ENCODE measurements around the gene AGPS. TPM values are rescaled to one million over a fixed set of nuclear protein-coding genes. Genes with fewer than 3 reads are reported as not detected.

Gene AGPS
- total and polyA plus RNA-seq, 2 of the 13 experiments (the other 11 are each of a cell fraction or from before 2014, with no cell fraction given), result 39.4 to 99.0 TPM

- TF ChIP-seq ZNF609 (CRISPR knock-in tag; IDR thresholded peaks at IDR 0.05; ENCODE audit: borderline replicate concordance) (no peak), ZBTB8A (CRISPR knock-in tag; IDR thresholded peaks at IDR 0.05; ENCODE audit: borderline replicate concordance, low read depth) (no peak), ZSCAN5A (CRISPR knock-in tag; IDR thresholded peaks at IDR 0.05; ENCODE audit: borderline replicate concordance) (no peak), NCOA2 (CRISPR knock-in tag; IDR thresholded peaks at IDR 0.05) (no peak), ZFP90 (CRISPR knock-in tag; IDR thresholded peaks at IDR 0.05; ENCODE audit: borderline replicate concordance) (no peak), ZNF136 (CRISPR knock-in tag; IDR thresholded peaks at IDR 0.05; ENCODE audit: low read depth) (no peak), FOXJ3 (CRISPR knock-in tag; IDR thresholded peaks at IDR 0.05; ENCODE audit: borderline replicate concordance) (peak; percentile 57; the same call in 1 of the 2 replicates), KMT2B (CRISPR knock-in tag; IDR thresholded peaks at IDR 0.05) (no peak), ZNF337 (CRISPR knock-in tag; IDR thresholded peaks at IDR 0.05; ENCODE audit: borderline replicate concordance, low read depth) (no peak), SIX1 (CRISPR knock-in tag; IDR thresholded peaks at IDR 0.05; ENCODE audit: borderline replicate concordance) (no peak), ZNF83 (CRISPR knock-in tag; IDR thresholded peaks at IDR 0.05; ENCODE audit: borderline replicate concordance) (no peak), SNAPC2 (CRISPR knock-in tag; IDR thresholded peaks at IDR 0.05) (no peak), TEAD2 (CRISPR knock-in tag; IDR thresholded peaks at IDR 0.05) (no peak), SMAD3 (CRISPR knock-in tag; IDR thresholded peaks at IDR 0.05) (no peak)
- TF ChIP-seq, protein P1, sequence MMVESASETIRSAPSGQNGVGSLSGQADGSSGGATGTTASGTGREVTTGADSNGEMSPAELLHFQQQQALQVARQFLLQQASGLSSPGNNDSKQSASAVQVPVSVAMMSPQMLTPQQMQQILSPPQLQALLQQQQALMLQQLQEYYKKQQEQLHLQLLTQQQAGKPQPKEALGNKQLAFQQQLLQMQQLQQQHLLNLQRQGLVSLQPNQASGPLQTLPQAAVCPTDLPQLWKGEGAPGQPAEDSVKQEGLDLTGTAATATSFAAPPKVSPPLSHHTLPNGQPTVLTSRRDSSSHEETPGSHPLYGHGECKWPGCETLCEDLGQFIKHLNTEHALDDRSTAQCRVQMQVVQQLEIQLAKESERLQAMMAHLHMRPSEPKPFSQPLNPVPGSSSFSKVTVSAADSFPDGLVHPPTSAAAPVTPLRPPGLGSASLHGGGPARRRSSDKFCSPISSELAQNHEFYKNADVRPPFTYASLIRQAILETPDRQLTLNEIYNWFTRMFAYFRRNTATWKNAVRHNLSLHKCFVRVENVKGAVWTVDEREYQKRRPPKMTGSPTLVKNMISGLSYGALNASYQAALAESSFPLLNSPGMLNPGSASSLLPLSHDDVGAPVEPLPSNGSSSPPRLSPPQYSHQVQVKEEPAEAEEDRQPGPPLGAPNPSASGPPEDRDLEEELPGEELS (CRISPR knock-in tag; IDR thresholded peaks at IDR 0.05), result no peak
- TF ChIP-seq, protein P2, sequence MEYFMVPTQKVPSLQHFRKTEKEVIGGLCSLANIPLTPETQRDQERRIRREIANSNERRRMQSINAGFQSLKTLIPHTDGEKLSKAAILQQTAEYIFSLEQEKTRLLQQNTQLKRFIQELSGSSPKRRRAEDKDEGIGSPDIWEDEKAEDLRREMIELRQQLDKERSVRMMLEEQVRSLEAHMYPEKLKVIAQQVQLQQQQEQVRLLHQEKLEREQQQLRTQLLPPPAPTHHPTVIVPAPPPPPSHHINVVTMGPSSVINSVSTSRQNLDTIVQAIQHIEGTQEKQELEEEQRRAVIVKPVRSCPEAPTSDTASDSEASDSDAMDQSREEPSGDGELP (IDR thresholded peaks at IDR 0.05; ENCODE audit: borderline replicate concordance, low read depth), result peak; percentile 83
- TF ChIP-seq, protein P3, sequence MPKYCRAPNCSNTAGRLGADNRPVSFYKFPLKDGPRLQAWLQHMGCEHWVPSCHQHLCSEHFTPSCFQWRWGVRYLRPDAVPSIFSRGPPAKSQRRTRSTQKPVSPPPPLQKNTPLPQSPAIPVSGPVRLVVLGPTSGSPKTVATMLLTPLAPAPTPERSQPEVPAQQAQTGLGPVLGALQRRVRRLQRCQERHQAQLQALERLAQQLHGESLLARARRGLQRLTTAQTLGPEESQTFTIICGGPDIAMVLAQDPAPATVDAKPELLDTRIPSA (CRISPR knock-in tag; IDR thresholded peaks at IDR 0.05; ENCODE audit: borderline replicate concordance), result no peak
Measured at GRCh38 chr2:177455187-177455586, 62.6 kb downstream of the AGPS start (continued).
